Progenitor cell of endocrine pancreas (in vitro differentiated cells): ENCODE results near the gene MUTYH. TPM values are rescaled to one million over a fixed set of nuclear protein-coding genes. Genes with fewer than 3 reads are reported as not detected.

ENCODE experiments used
- DNase-seq: peaks from one replicate; pipeline ENCODE4 v3.0.0; 2021; ENCODE audit warnings: low spot score; ENCODE audit not compliant: unreplicated experiment
- H3K27ac Mint-ChIP-seq: 2 replicates; pipeline ENCODE4 v1.8.0; 2021; ENCODE audit warnings: mild to moderate bottlenecking, moderate library complexity, mixed read lengths
- H3K27me3 Mint-ChIP-seq: 2 replicates; pipeline ENCODE4 v1.8.0; 2021; ENCODE audit warnings: mixed read lengths
- H3K36me3 Mint-ChIP-seq: 2 replicates; pipeline ENCODE4 v1.8.0; 2022; ENCODE audit warnings: mixed read lengths; ENCODE audit not compliant: insufficient read depth
- H3K4me1 Mint-ChIP-seq: 2 replicates; pipeline ENCODE4 v1.8.0; 2021; ENCODE audit warnings: low read depth, mixed read lengths
- H3K4me3 Mint-ChIP-seq: 2 replicates; pipeline ENCODE4 v1.8.0; 2021; ENCODE audit warnings: low read depth, mild to moderate bottlenecking, moderate library complexity, mixed read lengths
- H3K9me3 Mint-ChIP-seq: 2 replicates; pipeline ENCODE4 v1.8.0; 2021; ENCODE audit warnings: low read depth, mixed read lengths
- total RNA-seq: library from RNA; stranded (reverse); gene quantifications from 2 replicates; pipeline ENCODE4 v1.2.1, GENCODE V29; 2021
- TF ChIP-seq, protein P1 (sequence below): fragments of 200-600 bp; sonication (generic); IDR thresholded peaks from one replicate; pipeline ENCODE4 v1.5.0; 2021; ENCODE audit warnings: antibody characterized with exemption, mild to moderate bottlenecking; ENCODE audit not compliant: unreplicated experiment

MUTYH gene
- total RNA-seq, 1 donor from 2014 or later = 59.3 TPM

DNA sequence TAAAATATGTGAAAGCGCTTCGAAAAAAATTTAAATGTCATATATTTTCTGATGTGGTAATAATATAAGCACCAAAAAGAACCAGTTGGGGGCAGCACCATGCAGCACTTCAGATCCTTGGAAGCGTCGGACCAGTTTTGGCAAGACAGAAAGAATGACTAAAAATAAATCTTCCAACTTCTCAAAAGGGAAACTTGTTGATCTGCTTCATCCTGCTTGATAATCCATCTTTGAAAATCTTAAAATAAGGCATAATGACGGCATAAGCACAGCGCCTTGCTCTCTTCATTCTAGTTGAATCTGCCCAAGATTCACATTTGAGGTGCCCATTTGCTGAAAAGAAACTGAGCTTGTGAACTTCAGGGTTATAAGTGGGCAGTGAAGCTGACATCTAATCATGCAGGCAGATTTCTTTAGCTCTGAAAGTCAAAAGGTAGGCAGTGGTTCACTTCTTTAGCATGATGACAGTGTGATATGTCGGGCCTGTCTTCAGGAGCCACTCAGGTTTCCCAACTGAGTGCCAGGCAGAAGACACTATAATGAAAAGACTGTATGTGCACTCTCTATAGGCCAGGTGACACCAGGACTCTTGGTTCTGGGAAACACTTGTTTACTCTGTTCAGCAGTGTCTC is 19.8 kb upstream of the MUTYH start:
- Mint-ChIP-seq H3K4me1 (peaks cover 14% of the 10 kb centered on the region), H3K4me3 (no peak overlapping the region), H3K9me3 (no peaks in the 10 kb centered on the region), H3K27ac (peak overlapping the region; percentile 71), H3K36me3 (peaks cover 1% of the 10 kb centered on the region), H3K27me3 (no peaks in the 10 kb centered on the region)
- TF ChIP-seq, protein P1, sequence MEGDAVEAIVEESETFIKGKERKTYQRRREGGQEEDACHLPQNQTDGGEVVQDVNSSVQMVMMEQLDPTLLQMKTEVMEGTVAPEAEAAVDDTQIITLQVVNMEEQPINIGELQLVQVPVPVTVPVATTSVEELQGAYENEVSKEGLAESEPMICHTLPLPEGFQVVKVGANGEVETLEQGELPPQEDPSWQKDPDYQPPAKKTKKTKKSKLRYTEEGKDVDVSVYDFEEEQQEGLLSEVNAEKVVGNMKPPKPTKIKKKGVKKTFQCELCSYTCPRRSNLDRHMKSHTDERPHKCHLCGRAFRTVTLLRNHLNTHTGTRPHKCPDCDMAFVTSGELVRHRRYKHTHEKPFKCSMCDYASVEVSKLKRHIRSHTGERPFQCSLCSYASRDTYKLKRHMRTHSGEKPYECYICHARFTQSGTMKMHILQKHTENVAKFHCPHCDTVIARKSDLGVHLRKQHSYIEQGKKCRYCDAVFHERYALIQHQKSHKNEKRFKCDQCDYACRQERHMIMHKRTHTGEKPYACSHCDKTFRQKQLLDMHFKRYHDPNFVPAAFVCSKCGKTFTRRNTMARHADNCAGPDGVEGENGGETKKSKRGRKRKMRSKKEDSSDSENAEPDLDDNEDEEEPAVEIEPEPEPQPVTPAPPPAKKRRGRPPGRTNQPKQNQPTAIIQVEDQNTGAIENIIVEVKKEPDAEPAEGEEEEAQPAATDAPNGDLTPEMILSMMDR = peak; percentile 75
- no peak for DNase-seq

DNA sequence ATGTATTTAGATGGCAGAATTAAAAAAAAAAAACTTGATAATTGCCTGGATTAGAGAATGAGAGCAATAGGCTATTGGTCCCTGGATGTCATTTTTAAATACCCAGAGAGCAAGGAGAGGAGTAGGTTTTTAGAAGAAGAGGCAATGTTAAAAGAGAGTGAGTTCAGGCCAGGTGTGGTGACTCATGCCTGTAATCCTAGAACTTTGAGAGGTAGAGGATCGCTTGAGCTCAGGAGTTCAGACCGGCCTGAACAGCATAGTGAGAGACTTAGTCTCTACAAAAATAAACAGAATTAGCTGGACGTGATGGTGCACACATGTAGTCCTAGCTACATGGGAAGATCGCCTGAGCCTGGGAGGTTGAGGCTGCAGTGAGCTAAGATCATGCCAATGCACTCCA is 15.9 kb upstream of the MUTYH start:
- H3K9me3 Mint-ChIP-seq = no peaks in the 10 kb centered on the region
- H3K4me3 Mint-ChIP-seq = no peak overlapping the region
- H3K4me1 Mint-ChIP-seq = peaks cover 7% of the 10 kb centered on the region
- TF ChIP-seq, protein P1 = no peak
- H3K27ac Mint-ChIP-seq = peak overlapping the region; percentile 21
- DNase-seq = no peak
- H3K27me3 Mint-ChIP-seq = no peaks in the 10 kb centered on the region
- H3K36me3 Mint-ChIP-seq = peaks cover 1% of the 10 kb centered on the region

DNA sequence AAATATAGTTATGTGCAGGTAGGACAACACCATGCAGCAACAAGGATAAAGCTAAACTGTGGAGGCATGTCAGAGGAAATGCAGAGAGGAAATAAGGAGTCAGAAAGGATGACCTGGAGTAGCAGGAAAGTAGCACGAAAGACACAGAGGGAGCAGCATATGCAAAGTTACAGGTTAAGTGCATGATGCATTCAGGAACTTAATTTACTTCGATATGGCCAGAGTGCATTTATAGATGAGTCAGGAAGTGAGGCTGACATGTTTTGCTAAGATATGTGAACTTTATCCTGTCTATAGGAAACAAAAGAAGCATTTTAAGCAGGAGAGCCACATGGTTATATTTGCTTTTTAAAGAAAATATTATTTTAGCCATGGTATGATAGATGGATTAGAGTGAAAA is 15.4 kb upstream of the MUTYH start:
- no peaks in the 10 kb centered on the region for H3K9me3 Mint-ChIP-seq
- H3K27me3 Mint-ChIP-seq = no peaks in the 10 kb centered on the region
- H3K4me1 Mint-ChIP-seq = peaks cover 7% of the 10 kb centered on the region
- H3K36me3 Mint-ChIP-seq = peaks cover 1% of the 10 kb centered on the region
- no peak overlapping the region for H3K4me3 Mint-ChIP-seq
- TF ChIP-seq, protein P1 = no peak
- DNase-seq = no peak
- no peak overlapping the region for H3K27ac Mint-ChIP-seq

DNA sequence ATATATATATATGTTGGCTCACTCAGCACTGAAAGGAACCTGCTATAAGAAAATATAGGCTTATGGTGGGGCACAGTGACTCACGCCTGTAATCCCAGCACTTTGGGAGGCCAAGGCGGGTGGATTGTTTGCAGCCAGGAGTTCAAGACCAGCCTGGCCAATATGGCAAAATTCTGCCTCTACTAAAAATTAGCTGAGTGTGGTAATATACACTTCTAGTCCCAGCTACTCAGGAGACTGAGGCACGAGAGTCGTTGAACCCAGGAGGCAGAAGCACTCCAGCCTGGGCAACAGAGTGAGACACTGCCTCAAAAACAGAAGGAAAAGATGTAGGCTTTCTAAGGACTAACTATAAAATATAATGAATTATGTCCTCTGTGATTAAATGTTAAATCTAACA is 14.6 kb upstream of the MUTYH start:
- DNase-seq = no peak
- Mint-ChIP-seq H3K27me3 (no peaks in the 10 kb centered on the region), H3K9me3 (no peaks in the 10 kb centered on the region), H3K27ac (no peak overlapping the region), H3K36me3 (peaks cover 1% of the 10 kb centered on the region), H3K4me1 (peaks cover under 1% of the 10 kb centered on the region), H3K4me3 (no peak overlapping the region)
- TF ChIP-seq, protein P1 = no peak

DNA sequence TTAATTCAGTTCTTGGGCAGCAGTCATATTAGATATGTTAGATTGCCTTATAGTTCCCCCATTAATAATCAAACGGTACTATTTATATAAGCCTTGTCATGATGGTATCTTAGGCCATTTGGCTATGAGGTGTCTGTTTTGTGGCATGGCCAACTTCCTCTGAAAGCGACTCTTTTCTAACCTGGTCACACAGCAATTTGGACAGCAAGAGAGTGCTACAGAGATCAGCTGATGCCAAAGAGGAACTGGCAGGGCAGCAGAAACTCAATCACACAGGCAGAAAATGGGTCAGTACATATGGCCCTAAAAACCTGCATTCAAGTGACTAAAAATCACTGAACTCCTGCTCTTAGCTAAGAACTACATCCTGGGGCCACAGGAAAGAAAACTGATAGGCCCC is 13.4 kb upstream of the MUTYH start:
- no peak overlapping the region for H3K4me3 Mint-ChIP-seq
- no peak overlapping the region for H3K27ac Mint-ChIP-seq
- TF ChIP-seq, protein P1 = no peak
- H3K4me1 Mint-ChIP-seq = peaks cover 2% of the 10 kb centered on the region
- peaks cover 1% of the 10 kb centered on the region for H3K36me3 Mint-ChIP-seq
- DNase-seq = no peak
- no peaks in the 10 kb centered on the region for H3K27me3 Mint-ChIP-seq
- H3K9me3 Mint-ChIP-seq = no peaks in the 10 kb centered on the region
